ENCODE results near the gene CHKB. TPM values are rescaled to one million over a fixed set of nuclear protein-coding genes. Genes with fewer than 3 reads are reported as not detected.

The CHKB gene
- total RNA-seq, 1 experiment from 2014 or later = 55.1 TPM

DNA sequence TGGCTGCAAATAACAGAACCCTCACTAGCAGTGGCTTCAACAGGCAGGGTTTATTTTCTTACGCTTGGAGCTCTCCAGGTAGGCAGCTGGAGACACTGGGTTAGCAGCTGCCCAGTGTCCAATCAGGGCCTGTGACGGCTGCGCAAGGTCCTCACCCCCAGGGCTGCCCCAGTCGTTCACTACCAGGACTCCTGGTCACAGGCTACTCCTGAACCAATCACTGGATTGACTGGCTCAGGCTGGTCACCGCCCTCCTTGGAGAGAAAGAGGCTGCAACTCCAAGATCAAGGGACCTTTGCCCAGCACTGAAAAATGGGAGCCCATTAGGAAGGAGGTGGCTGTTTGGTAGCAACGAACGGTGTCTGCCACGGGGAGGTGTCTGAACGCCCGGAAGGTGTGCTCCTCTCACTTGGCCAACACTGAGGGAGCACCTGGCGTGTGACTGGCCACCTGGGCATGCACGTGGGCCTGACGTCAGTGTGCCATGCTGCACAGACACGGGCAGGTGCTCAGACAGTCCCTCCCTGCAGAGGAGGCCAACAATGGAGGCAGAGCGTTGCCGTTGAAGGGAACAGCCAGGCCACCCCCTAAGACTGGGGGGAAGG is 40.2 kb upstream of the CHKB start:
- DNase-seq (ENCODE audit: low read depth, low spot score) = peak; percentile 67
- H3K4me3 ChIP-seq (replicated peaks in 1 of 2; ENCODE audit: low read depth in 1 of 2, low read length in 2 of 2) = no peak overlapping the region
- TF ChIP-seq EGR1 (IDR thresholded peaks at IDR 0.05; ENCODE audit: low read depth) (no peak), TCF7L2 (IDR thresholded peaks at IDR 0.05; ENCODE audit: borderline replicate concordance, extremely low read depth, insufficient read depth, insufficient read length) (peak; percentile 8), RAD21 (IDR thresholded peaks at IDR 0.05; ENCODE audit: low read depth) (no peak), POLR2A (IDR thresholded peaks at IDR 0.05; ENCODE audit: borderline replicate concordance, extremely low read depth, insufficient read depth, insufficient read length) (peak; percentile 90), CBX3 (IDR thresholded peaks at IDR 0.05; ENCODE audit: low read depth) (peak; percentile 35; the same call in 1 of the 2 replicates), ZFX (IDR thresholded peaks at IDR 0.05) (no peak), SP1 (IDR thresholded peaks at IDR 0.05; ENCODE audit: low read depth) (no peak)
- TF ChIP-seq, protein P1, sequence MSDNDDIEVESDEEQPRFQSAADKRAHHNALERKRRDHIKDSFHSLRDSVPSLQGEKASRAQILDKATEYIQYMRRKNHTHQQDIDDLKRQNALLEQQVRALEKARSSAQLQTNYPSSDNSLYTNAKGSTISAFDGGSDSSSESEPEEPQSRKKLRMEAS (IDR thresholded peaks at IDR 0.05) = peak; percentile 95
- TF ChIP-seq, protein P2, sequence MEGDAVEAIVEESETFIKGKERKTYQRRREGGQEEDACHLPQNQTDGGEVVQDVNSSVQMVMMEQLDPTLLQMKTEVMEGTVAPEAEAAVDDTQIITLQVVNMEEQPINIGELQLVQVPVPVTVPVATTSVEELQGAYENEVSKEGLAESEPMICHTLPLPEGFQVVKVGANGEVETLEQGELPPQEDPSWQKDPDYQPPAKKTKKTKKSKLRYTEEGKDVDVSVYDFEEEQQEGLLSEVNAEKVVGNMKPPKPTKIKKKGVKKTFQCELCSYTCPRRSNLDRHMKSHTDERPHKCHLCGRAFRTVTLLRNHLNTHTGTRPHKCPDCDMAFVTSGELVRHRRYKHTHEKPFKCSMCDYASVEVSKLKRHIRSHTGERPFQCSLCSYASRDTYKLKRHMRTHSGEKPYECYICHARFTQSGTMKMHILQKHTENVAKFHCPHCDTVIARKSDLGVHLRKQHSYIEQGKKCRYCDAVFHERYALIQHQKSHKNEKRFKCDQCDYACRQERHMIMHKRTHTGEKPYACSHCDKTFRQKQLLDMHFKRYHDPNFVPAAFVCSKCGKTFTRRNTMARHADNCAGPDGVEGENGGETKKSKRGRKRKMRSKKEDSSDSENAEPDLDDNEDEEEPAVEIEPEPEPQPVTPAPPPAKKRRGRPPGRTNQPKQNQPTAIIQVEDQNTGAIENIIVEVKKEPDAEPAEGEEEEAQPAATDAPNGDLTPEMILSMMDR (IDR thresholded peaks at IDR 0.05 in 2 of 3, conservative IDR thresholded peaks at IDR 0.05 in 1 of 3; ENCODE audit: borderline replicate concordance in 1 of 3, insufficient read depth in 1 of 3, low read depth in 2 of 3, low read length in 2 of 3) = 0 out of 6 replicates have a peak, but pooled peaks of 1 of the 3 experiments have one; percentile 10

More for the DNA sequence above, 40.2 kb upstream of the CHKB start:
- CTCF ChIA-PET = interaction anchor here (1.2 kb wide), 1 partner anchor 115 kb away, joined by 3 read pairs; the partner anchor contains the start of genes LMF2 and NCAPH2
- H3K9me3 ChIP-seq (ENCODE audit: control insufficient read depth in 1 of 2, insufficient read depth in 1 of 2, low read depth in 1 of 2, low read length in 2 of 2) = no peaks in the 10 kb centered on the region
- BruUV-seq (replicated peaks) = no TSS peak
- H3K4me2 ChIP-seq (ENCODE audit: low read length) = peak overlapping the region; percentile 22
- H3K9ac ChIP-seq (ENCODE audit: low read length) = no peak overlapping the region
- H3K4me1 ChIP-seq (ENCODE audit: control insufficient read depth in 1 of 2, insufficient read depth in 2 of 2, low read length in 2 of 2) = peaks cover 8 to 46% of the 10 kb centered on the region in 2 experiments; a peak in 3 of 4 replicates
- no peaks in the 10 kb centered on the region for H3K9me2 ChIP-seq (ENCODE audit: insufficient read depth)
- RAD21 ChIA-PET (ENCODE audit: low non-redundant PET in 1 of 2, low total read pairs in 2 of 2, uncharacterized antibody in 2 of 2, unreplicated experiment in 2 of 2) = no interaction called here
- POLR2A ChIA-PET = no interaction called here
- H3K27ac ChIP-seq (ENCODE audit: low read depth, low read length) = peak overlapping the region; percentile 3; the same call in 1 of the 2 replicates
- H4K20me1 ChIP-seq (ENCODE audit: insufficient read depth) = no peaks in the 10 kb centered on the region
- intact Hi-C loops (cut with micrococcal nuclease) = loop anchor here (5.0 kb wide), 1 partner anchor 91 kb away; the partner anchor contains the start of gene TYMP
- ATAC-seq = peak; percentile 67
- peaks cover 6% of the 10 kb centered on the region; the same call in 1 of the 2 replicates for H3K27me3 ChIP-seq (ENCODE audit: insufficient read depth, low read length)
- H3K79me2 ChIP-seq (ENCODE audit: insufficient read depth, low read length) = no peaks in the 10 kb centered on the region
- no peak overlapping the region for H2AFZ ChIP-seq (ENCODE audit: low read depth, low read length, poor library complexity, severe bottlenecking)
- no peaks in the 10 kb centered on the region for H3K36me3 ChIP-seq (ENCODE audit: control insufficient read depth in 1 of 2, insufficient read depth in 2 of 2, low read length in 2 of 2)
